Thoracic aorta (tissue), 2 donors: Measurements from ENCODE around the gene THBD. TPM values are rescaled to one million over a fixed set of nuclear protein-coding genes. Genes with fewer than 3 reads are reported as not detected.

Experiments used
- ATAC-seq: fragments of 150-250 bp; one replicate; pipeline ENCODE4 v1.8.0; 2017; ENCODE audit warnings: low read depth; ENCODE audit not compliant: insufficient number of reproducible peaks, low FRiP score
- DNase-seq: peaks from one replicate; pipeline ENCODE4 v3.0.0-alpha.2; 2020; ENCODE audit warnings: low spot score
- H3K27ac ChIP-seq, 2 donors: fragments of 200-600 bp; sonication (generic); 1 replicate in 1 of 2; 2 replicates in 1 of 2; pipeline ENCODE4 v1.5.1; 2016; ENCODE audit warnings: mild to moderate bottlenecking in 2 of 2, moderate library complexity in 2 of 2
- H3K27me3 ChIP-seq: fragments of 200-600 bp; sonication (generic); replicated peaks from 2 replicates; pipeline ENCODE4 v1.6.0; 2016; ENCODE audit warnings: mild to moderate bottlenecking; ENCODE audit not compliant: insufficient read depth
- H3K36me3 ChIP-seq: fragments of 200-600 bp; sonication (generic); one replicate; pipeline ENCODE4 v1.5.1; 2016
- H3K4me1 ChIP-seq, 2 donors: fragments of 200-600 bp; sonication (generic); 1 replicate in 1 of 2; 2 replicates in 1 of 2; pipeline versions ENCODE4 v1.5.1 to v1.6.0; 2016; ENCODE audit warnings: low read depth in 2 of 2, mild to moderate bottlenecking in 1 of 2; ENCODE audit not compliant: control insufficient read depth in 1 of 2
- H3K4me3 ChIP-seq: fragments of 200-600 bp; sonication (generic); 2 replicates; pipeline ENCODE4 v1.5.1; 2016; ENCODE audit warnings: mild to moderate bottlenecking
- H3K9me3 ChIP-seq: fragments of 200-600 bp; sonication (generic); 2 replicates; pipeline ENCODE4 v1.5.1; 2016
- total RNA-seq, 2 donors: library from RNA; depleted of rRNA; stranded (reverse); fragments of >200 nt; gene quantifications; one replicate each; pipeline versions ENCODE4 v1.1.0 to v1.2.3, GENCODE V29; 2016
- TF ChIP-seq, protein P1 (sequence below): fragments of 200-600 bp; sonication (generic); IDR thresholded peaks from one replicate; pipeline ENCODE4 v1.5.1; 2019; ENCODE audit warnings: antibody characterized with exemption

Gene THBD
- total RNA-seq, 2 donors from 2014 or later, result 106 to 266 TPM

GRCh38 chr20:23087587-23088251 is 38.2 kb upstream of the THBD start:
- Histone ChIP-seq H3K9me3 (no peaks in the 10 kb centered on the region), H3K4me1 (peaks cover 9 to 64% of the 10 kb centered on the region in 2 donors), H3K27me3 (no peaks in the 10 kb centered on the region), H3K36me3 (no peaks in the 10 kb centered on the region), H3K27ac (peak overlapping the region; percentile 97), H3K4me3 (no peak overlapping the region)
- TF ChIP-seq, protein P1, sequence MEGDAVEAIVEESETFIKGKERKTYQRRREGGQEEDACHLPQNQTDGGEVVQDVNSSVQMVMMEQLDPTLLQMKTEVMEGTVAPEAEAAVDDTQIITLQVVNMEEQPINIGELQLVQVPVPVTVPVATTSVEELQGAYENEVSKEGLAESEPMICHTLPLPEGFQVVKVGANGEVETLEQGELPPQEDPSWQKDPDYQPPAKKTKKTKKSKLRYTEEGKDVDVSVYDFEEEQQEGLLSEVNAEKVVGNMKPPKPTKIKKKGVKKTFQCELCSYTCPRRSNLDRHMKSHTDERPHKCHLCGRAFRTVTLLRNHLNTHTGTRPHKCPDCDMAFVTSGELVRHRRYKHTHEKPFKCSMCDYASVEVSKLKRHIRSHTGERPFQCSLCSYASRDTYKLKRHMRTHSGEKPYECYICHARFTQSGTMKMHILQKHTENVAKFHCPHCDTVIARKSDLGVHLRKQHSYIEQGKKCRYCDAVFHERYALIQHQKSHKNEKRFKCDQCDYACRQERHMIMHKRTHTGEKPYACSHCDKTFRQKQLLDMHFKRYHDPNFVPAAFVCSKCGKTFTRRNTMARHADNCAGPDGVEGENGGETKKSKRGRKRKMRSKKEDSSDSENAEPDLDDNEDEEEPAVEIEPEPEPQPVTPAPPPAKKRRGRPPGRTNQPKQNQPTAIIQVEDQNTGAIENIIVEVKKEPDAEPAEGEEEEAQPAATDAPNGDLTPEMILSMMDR, result no peak
- DNase-seq (no peak), ATAC-seq (no peak)

DNA sequence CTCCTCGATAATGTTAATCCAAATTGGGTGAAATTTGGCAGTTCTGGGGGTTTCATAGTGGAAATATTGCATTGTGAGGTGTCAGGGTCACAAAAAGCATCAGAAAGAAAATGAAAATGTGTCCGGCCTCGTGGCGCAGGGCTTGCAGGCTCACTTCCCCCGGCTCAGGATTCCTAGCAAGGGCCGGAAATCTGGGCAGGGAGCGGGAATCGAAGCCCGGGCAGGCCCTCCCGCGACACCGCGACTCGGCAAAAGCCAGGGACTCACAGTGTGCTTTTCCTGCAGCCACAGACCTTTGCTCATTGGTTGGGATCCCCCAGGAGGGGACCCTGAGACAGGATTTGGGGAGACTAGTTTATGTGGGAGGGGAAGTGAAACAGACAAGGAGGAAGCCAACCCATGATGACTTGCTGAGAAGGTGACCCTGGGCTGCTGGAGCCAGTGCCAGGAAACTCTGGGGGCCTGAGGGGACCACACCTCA is 37.5 kb upstream of the THBD start:
- ATAC-seq (no peak), DNase-seq (no peak)
- TF ChIP-seq, protein P1, result no peak
- no peaks in the 10 kb centered on the region for H3K36me3 ChIP-seq
- peaks cover 5 to 64% of the 10 kb centered on the region in 2 donors for H3K4me1 ChIP-seq
- H3K27ac ChIP-seq, result peak overlapping the region; percentile 97
- peak overlapping the region; percentile 61 for H3K4me3 ChIP-seq
- H3K9me3 ChIP-seq, result no peaks in the 10 kb centered on the region
- no peaks in the 10 kb centered on the region for H3K27me3 ChIP-seq

DNA sequence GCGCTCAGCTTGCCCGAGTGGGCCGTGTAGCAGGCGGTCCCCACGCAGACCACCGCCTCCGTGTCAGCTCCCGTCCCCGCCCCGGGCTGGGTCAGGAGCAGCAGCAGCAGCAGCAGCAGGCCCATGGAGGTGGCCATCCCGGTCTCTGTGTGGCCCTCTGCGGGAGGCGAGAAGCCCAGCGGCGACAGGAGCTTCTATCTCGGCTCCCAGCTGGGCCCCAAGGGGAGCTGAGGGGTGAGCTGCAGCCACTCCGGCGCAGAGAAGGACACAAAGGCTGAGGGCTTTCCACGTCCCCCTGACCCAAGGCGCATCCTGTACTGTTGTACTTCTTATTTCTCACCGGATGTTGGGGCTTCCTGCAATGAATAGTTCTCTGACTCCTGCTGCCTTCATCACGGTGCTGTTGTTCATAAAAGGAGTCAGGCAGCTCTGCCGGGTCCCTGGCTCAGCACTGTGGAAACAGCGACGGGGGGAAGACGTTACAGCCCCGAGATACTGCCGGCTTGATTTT is 36.6 kb upstream of the THBD start, which contains the start of gene CD93:
Gene CD93 (minus strand): TSS at position 269 of the 511 bp plus-strand sequence. CDS start 132 bp downstream, at position 137.
- peak within 1 kb of the TSS; percentile 97 for H3K27ac ChIP-seq
- DNase-seq (no peak), ATAC-seq (peak; percentile 50)
- peaks cover 5 to 65% of the 10 kb centered on the region in 2 donors for H3K4me1 ChIP-seq
- H3K27me3 ChIP-seq, result no peaks in the 10 kb centered on the region
- no peaks in the 10 kb centered on the region for H3K36me3 ChIP-seq
- H3K4me3 ChIP-seq, result peak within 1 kb of the TSS; percentile 61
- no peaks in the 10 kb centered on the region for H3K9me3 ChIP-seq
- TF ChIP-seq, protein P1, result no peak

DNA sequence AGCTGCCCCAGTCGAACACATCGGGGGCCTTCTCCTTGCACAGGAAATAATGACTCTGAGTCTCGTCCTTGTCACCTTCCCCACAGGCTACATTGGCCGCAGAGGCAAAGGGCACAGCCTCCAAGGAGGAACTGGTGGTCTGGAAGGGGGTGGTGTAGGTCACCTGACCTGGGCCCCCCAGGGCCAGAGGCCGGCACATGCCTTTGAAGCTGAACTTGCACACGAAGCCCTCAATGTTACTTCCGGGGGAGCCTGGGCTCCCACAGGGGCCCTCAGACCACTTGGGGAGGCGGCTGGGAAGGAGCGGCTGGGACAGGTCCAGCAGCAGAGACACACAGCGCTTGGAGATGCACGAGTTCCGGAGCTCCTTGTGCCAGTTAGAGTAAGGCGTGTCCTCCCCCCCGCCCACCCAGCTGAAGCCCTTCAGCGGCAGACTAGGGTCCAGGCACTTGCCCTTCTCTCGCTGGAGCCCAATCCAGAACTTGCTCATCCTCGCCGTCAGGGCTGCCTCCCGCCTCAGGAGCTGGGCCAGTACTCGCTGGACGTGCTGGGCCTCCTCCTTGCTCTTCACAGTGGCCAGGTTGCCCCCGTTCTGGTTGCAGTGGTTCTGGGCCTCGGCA is 36.1 kb upstream of the THBD start:
- no peak for ATAC-seq
- no peak for DNase-seq
- TF ChIP-seq, protein P1, result no peak

GRCh38 chr20:23084845-23085365 is 35.4 kb upstream of the THBD start:
- Histone ChIP-seq H3K36me3 (no peaks in the 10 kb centered on the region), H3K4me3 (peak overlapping the region; percentile 61), H3K27ac (peak overlapping the region; percentile 97), H3K27me3 (no peaks in the 10 kb centered on the region), H3K9me3 (no peaks in the 10 kb centered on the region), H3K4me1 (peaks cover 5 to 66% of the 10 kb centered on the region in 2 donors)
- TF ChIP-seq, protein P1, result no peak
- DNase-seq (no peak), ATAC-seq (no peak)

More for the DNA sequence above, 36.1 kb upstream of the THBD start:
- Histone ChIP-seq H3K27me3 (no peaks in the 10 kb centered on the region), H3K4me3 (peak overlapping the region; percentile 61), H3K36me3 (no peaks in the 10 kb centered on the region), H3K9me3 (no peaks in the 10 kb centered on the region), H3K27ac (peak overlapping the region; percentile 97), H3K4me1 (peaks cover 5 to 65% of the 10 kb centered on the region in 2 donors)
